NOMO-1 treated with DMSO at 0.1 percent for 48 hours (cell line): Measurements from ENCODE around the gene TENM4.

Experiments used
- DNase-seq: peaks from one replicate; lab custom pipeline; 2025; ENCODE audit not compliant: unreplicated experiment; lab: John Stamatoyannopoulos, UW

The TENM4 gene

GRCh38 chr11:79440571-79441460, at the start of gene TENM4:
TSS of gene TENM4 (minus strand) at chr11:79441030. CDS start at chr11:79069944, 371,086 bp downstream.
- DNase-seq, result peak; percentile 79

- no peak for DNase-seq
These were observed 47.5 kb upstream of the TENM4 start for GRCh38 chr11:79488286-79488685.

- DNase-seq, result peak; percentile 28
These were observed 46.6 kb upstream of the TENM4 start for GRCh38 chr11:79487412-79487811.

GRCh38 chr11:79486242-79486984, 45.6 kb upstream of the TENM4 start:
- no peak for DNase-seq

GRCh38 chr11:79485694-79486093, 44.9 kb upstream of the TENM4 start:
- no peak for DNase-seq

GRCh38 chr11:79484872-79485271, 44.0 kb upstream of the TENM4 start:
- no peak for DNase-seq

GRCh38 chr11:79482800-79483199, 42.0 kb upstream of the TENM4 start:
- peak; percentile 92 for DNase-seq

GRCh38 chr11:79481795-79482194, 41.0 kb upstream of the TENM4 start:
- DNase-seq, result peak; percentile 75

- DNase-seq, result no peak
These were observed 40.0 kb upstream of the TENM4 start for GRCh38 chr11:79480864-79481263.

GRCh38 chr11:79472819-79473529, 32.1 kb upstream of the TENM4 start:
- DNase-seq, result no peak

- DNase-seq, result no peak
These were observed 30.4 kb upstream of the TENM4 start for GRCh38 chr11:79471071-79471844.

- DNase-seq, result no peak
These were observed 29.3 kb upstream of the TENM4 start for GRCh38 chr11:79470161-79470560.

GRCh38 chr11:79467761-79468160, 26.9 kb upstream of the TENM4 start:
- DNase-seq, result no peak

- no peak for DNase-seq
These were observed 25.6 kb upstream of the TENM4 start for GRCh38 chr11:79466411-79466810.

GRCh38 chr11:79465160-79465559, 24.3 kb upstream of the TENM4 start:
- DNase-seq, result no peak

GRCh38 chr11:79461666-79462645, 21.1 kb upstream of the TENM4 start:
- peak; percentile 72 for DNase-seq

GRCh38 chr11:79461144-79461543, 20.3 kb upstream of the TENM4 start:
- peak; percentile 33 for DNase-seq

GRCh38 chr11:79458709-79459108, 17.9 kb upstream of the TENM4 start:
- DNase-seq, result peak; percentile 84

GRCh38 chr11:79456501-79456900, 15.7 kb upstream of the TENM4 start:
- DNase-seq, result no peak

GRCh38 chr11:79453617-79454016, 12.8 kb upstream of the TENM4 start:
- DNase-seq, result no peak
